GM23338 (cell line): ENCODE data around the gene HIVEP3.

Experiments used
- CREB1 ChIP-seq: fragments of 250-450 bp; sonication (Bioruptor Pico); IDR thresholded peaks from 2 replicates; pipeline ENCODE4 v1.5.0; 2020; ENCODE audit warnings: low read depth, mild to moderate bottlenecking, moderate library complexity
- CTCF ChIP-seq, 2 experiments: fragments of 200-600 bp in 1 of 2; sonication (generic) in 1 of 2; conservative IDR thresholded peaks; 2 replicates each; pipeline versions ENCODE4 v1.5.1 to v1.6.1; 2016 to 2017; ENCODE audit warnings: antibody characterized with exemption in 2 of 2, low read depth in 2 of 2, mild to moderate bottlenecking in 2 of 2, moderate library complexity in 1 of 2
- EZH2 ChIP-seq: fragments of 200-600 bp; sonication (generic); IDR thresholded peaks from one replicate; pipeline ENCODE4 v1.8.0; 2017; ENCODE audit warnings: antibody characterized with exemption, mild to moderate bottlenecking, low read depth; ENCODE audit not compliant: unreplicated experiment
- EZH2phosphoT487 ChIP-seq: fragments of 200-600 bp; sonication (generic); IDR thresholded peaks from one replicate; pipeline ENCODE4 v1.8.1; 2018; ENCODE audit warnings: antibody characterized with exemption; ENCODE audit not compliant: unreplicated experiment
- POLR2AphosphoS5 ChIP-seq: IDR thresholded peaks from 2 replicates; pipeline ENCODE4 v1.6.1; 2016; ENCODE audit warnings: antibody characterized with exemption, low read depth
- REST ChIP-seq: IDR thresholded peaks from one replicate; pipeline ENCODE4 v1.6.1; 2018; ENCODE audit warnings: antibody characterized with exemption; ENCODE audit not compliant: unreplicated experiment
- ZNF114 ChIP-seq: fragments of 250-450 bp; sonication (Bioruptor Pico); IDR thresholded peaks from 2 replicates; pipeline ENCODE4 v1.5.0; 2020; ENCODE audit warnings: mild to moderate bottlenecking, moderate library complexity

GRCh38 chr1:41765152-41765551, 153.6 kb downstream of the HIVEP3 start:
- TF ChIP-seq CTCF (conservative IDR thresholded peaks at IDR 0.05; ENCODE audit: low read depth in 2 of 2) = no peak
- no peak for TF ChIP-seq EZH2
- no peak for TF ChIP-seq POLR2AphosphoS5
- TF ChIP-seq CREB1 = no peak
- TF ChIP-seq REST = no peak
- TF ChIP-seq EZH2phosphoT487 = no peak
- no peak for TF ChIP-seq ZNF114 (CRISPR knock-in tag)
